ENCODE data around the gene DNAJB1. TPM values are rescaled to one million over a fixed set of nuclear protein-coding genes. Genes with fewer than 3 reads are reported as not detected.

DNAJB1 gene
- total and polyA plus RNA-seq, 10 of the 15 experiments (the other 5 are each of a cell fraction or from before 2014, with no cell fraction given) = 4.8 to 65.8 (median 34.9) TPM

- TF ChIP-seq, protein P1, sequence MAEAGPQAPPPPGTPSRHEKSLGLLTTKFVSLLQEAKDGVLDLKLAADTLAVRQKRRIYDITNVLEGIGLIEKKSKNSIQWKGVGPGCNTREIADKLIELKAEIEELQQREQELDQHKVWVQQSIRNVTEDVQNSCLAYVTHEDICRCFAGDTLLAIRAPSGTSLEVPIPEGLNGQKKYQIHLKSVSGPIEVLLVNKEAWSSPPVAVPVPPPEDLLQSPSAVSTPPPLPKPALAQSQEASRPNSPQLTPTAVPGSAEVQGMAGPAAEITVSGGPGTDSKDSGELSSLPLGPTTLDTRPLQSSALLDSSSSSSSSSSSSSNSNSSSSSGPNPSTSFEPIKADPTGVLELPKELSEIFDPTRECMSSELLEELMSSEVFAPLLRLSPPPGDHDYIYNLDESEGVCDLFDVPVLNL (IDR thresholded peaks at IDR 0.05; ENCODE audit: low read depth, low read length) = no peak
- no peak for TF ChIP-seq JUND (IDR thresholded peaks at IDR 0.05; ENCODE audit: low read depth, low read length)
- no peak for TF ChIP-seq ETV6 (conservative IDR thresholded peaks at IDR 0.05 in 1 of 2, IDR thresholded peaks at IDR 0.05 in 1 of 2; ENCODE audit: borderline replicate concordance in 1 of 2, low read depth in 1 of 2)
- TF ChIP-seq, protein P2, sequence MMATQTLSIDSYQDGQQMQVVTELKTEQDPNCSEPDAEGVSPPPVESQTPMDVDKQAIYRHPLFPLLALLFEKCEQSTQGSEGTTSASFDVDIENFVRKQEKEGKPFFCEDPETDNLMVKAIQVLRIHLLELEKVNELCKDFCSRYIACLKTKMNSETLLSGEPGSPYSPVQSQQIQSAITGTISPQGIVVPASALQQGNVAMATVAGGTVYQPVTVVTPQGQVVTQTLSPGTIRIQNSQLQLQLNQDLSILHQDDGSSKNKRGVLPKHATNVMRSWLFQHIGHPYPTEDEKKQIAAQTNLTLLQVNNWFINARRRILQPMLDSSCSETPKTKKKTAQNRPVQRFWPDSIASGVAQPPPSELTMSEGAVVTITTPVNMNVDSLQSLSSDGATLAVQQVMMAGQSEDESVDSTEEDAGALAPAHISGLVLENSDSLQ (IDR thresholded peaks at IDR 0.05) = peak; percentile 45; the same call in 1 of the 2 replicates
- TF ChIP-seq TBL1XR1 (IDR thresholded peaks at IDR 0.05; ENCODE audit: low read depth, low read length) = no peak
- TF ChIP-seq, protein P3, sequence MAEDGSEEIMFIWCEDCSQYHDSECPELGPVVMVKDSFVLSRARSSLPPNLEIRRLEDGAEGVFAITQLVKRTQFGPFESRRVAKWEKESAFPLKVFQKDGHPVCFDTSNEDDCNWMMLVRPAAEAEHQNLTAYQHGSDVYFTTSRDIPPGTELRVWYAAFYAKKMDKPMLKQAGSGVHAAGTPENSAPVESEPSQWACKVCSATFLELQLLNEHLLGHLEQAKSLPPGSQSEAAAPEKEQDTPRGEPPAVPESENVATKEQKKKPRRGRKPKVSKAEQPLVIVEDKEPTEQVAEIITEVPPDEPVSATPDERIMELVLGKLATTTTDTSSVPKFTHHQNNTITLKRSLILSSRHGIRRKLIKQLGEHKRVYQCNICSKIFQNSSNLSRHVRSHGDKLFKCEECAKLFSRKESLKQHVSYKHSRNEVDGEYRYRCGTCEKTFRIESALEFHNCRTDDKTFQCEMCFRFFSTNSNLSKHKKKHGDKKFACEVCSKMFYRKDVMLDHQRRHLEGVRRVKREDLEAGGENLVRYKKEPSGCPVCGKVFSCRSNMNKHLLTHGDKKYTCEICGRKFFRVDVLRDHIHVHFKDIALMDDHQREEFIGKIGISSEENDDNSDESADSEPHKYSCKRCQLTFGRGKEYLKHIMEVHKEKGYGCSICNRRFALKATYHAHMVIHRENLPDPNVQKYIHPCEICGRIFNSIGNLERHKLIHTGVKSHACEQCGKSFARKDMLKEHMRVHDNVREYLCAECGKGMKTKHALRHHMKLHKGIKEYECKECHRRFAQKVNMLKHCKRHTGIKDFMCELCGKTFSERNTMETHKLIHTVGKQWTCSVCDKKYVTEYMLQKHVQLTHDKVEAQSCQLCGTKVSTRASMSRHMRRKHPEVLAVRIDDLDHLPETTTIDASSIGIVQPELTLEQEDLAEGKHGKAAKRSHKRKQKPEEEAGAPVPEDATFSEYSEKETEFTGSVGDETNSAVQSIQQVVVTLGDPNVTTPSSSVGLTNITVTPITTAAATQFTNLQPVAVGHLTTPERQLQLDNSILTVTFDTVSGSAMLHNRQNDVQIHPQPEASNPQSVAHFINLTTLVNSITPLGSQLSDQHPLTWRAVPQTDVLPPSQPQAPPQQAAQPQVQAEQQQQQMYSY (CRISPR knock-in tag; IDR thresholded peaks at IDR 0.05) = no peak
- TF ChIP-seq STAT1 (conservative IDR thresholded peaks at IDR 0.05) = no peak
- no peak for TF ChIP-seq TCF7 (IDR thresholded peaks at IDR 0.05; ENCODE audit: borderline replicate concordance)
- TF ChIP-seq, protein P4, sequence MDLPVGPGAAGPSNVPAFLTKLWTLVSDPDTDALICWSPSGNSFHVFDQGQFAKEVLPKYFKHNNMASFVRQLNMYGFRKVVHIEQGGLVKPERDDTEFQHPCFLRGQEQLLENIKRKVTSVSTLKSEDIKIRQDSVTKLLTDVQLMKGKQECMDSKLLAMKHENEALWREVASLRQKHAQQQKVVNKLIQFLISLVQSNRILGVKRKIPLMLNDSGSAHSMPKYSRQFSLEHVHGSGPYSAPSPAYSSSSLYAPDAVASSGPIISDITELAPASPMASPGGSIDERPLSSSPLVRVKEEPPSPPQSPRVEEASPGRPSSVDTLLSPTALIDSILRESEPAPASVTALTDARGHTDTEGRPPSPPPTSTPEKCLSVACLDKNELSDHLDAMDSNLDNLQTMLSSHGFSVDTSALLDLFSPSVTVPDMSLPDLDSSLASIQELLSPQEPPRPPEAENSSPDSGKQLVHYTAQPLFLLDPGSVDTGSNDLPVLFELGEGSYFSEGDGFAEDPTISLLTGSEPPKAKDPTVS (IDR thresholded peaks at IDR 0.05; ENCODE audit: low read depth, low read length) = peak; percentile 97
- TF ChIP-seq TCF12 (IDR thresholded peaks at IDR 0.05; ENCODE audit: low read depth, low read length) = peak; percentile 66; the same call in 1 of the 2 replicates
- TF ChIP-seq YY1 (IDR thresholded peaks at IDR 0.05; ENCODE audit: low read depth, low read length) = peak; percentile 43; the same call in 1 of the 2 replicates
- TF ChIP-seq RFX5 (IDR thresholded peaks at IDR 0.05; ENCODE audit: low read depth, low read length) = no peak
- peak; percentile 52; the same call in 1 of the 2 replicates for TF ChIP-seq SMAD5 (IDR thresholded peaks at IDR 0.05; ENCODE audit: low read depth)
- TF ChIP-seq KAT2A (conservative IDR thresholded peaks at IDR 0.05; ENCODE audit: control insufficient read depth, low read depth, low read length) = peak; percentile 25; the same call in 1 of the 2 replicates
- 0 out of 3 replicates have a peak, but pooled peaks of 1 of the 2 experiments have one; percentile 21 for TF ChIP-seq EGR1 (IDR thresholded peaks at IDR 0.05; ENCODE audit: borderline replicate concordance in 1 of 2, low read depth in 2 of 2, low read length in 2 of 2)
- TF ChIP-seq SIN3A (IDR thresholded peaks at IDR 0.05; ENCODE audit: low read depth, low read length) = peak; percentile 85
- TF ChIP-seq CREB1 (IDR thresholded peaks at IDR 0.05; ENCODE audit: low read depth) = no peak; the same call in 1 of the 2 replicates
- TF ChIP-seq EP300 (IDR thresholded peaks at IDR 0.05; ENCODE audit: borderline replicate concordance in 1 of 2, control insufficient read depth in 1 of 2, low read depth in 2 of 2, low read length in 2 of 2) = peak in 1 of 2 experiments; percentile 11; a peak in 1 of 4 replicates
These were observed at the start of gene DNAJB1 (continued) for GRCh38 chr19:14517840-14518505.
